ENCODE data around the gene PEX5L. TPM values are rescaled to one million over a fixed set of nuclear protein-coding genes. Genes with fewer than 3 reads are reported as not detected.

The PEX5L gene
- total RNA-seq, 4 donors from 2014 or later, result 1.2 TPM; not detected in 3

- in situ Hi-C loops (cut with MboI; ENCODE audit: low pct_ligation_motif_present in 1 of 4, low pct_unique_long_range_greater_than_20kb in 1 of 4, low sequenced_read_pairs in 3 of 4) (no loop called here), intact Hi-C loops (cut with DNase I; ENCODE audit: low total_unique reads) (loop anchor here (5.0 kb wide), 1 partner anchor 399 kb away; no protein-coding TSS in a partner anchor)
- no peak overlapping the region for H3K4me3 ChIP-seq
- DNase-seq, result no peak
- H3K27ac ChIP-seq, result no peak overlapping the region
- 64 to 85% methylated on average over 2 of the region's 2 CpGs for WGBS, 2 donors (ENCODE audit: low coverage in 1 of 2)
- no peaks in the 10 kb centered on the region for H3K4me1 ChIP-seq
- H3K27me3 ChIP-seq, result peaks cover 11% of the 10 kb centered on the region
- TF ChIP-seq POLR2A (IDR thresholded peaks at IDR 0.05) (no peak), CTCF (IDR thresholded peaks at IDR 0.05) (no peak), POLR2AphosphoS5 (IDR thresholded peaks at IDR 0.05) (no peak), EP300 (IDR thresholded peaks at IDR 0.05; ENCODE audit: low read depth) (no peak)
- no peaks in the 10 kb centered on the region for H3K36me3 ChIP-seq
- no peaks in the 10 kb centered on the region for H3K9me3 ChIP-seq
Measured at GRCh38 chr3:179896507-179896906, 140.2 kb downstream of the PEX5L start.

- Histone ChIP-seq H3K27ac (no peak overlapping the region), H3K27me3 (peaks cover 7% of the 10 kb centered on the region), H3K9me3 (no peaks in the 10 kb centered on the region), H3K4me3 (no peak overlapping the region), H3K4me1 (no peaks in the 10 kb centered on the region), H3K36me3 (no peaks in the 10 kb centered on the region)
- intact Hi-C loops (cut with DNase I; ENCODE audit: low total_unique reads), result loop anchor here (5.0 kb wide), 1 partner anchor 398 kb away; no protein-coding TSS in a partner anchor
- TF ChIP-seq POLR2AphosphoS5 (IDR thresholded peaks at IDR 0.05) (no peak), POLR2A (IDR thresholded peaks at IDR 0.05) (no peak), EP300 (IDR thresholded peaks at IDR 0.05; ENCODE audit: low read depth) (no peak), CTCF (IDR thresholded peaks at IDR 0.05) (no peak)
- DNase-seq, result no peak
- in situ Hi-C loops (cut with MboI; ENCODE audit: low pct_ligation_motif_present in 1 of 4, low pct_unique_long_range_greater_than_20kb in 1 of 4, low sequenced_read_pairs in 3 of 4), result no loop called here
Measured at GRCh38 chr3:179895330-179895729, 141.4 kb downstream of the PEX5L start.

- TF ChIP-seq POLR2AphosphoS5 (IDR thresholded peaks at IDR 0.05) (no peak), EP300 (IDR thresholded peaks at IDR 0.05; ENCODE audit: low read depth) (no peak), POLR2A (IDR thresholded peaks at IDR 0.05) (no peak), CTCF (IDR thresholded peaks at IDR 0.05) (no peak)
- 47 to 53% methylated on average over 4 of the region's 4 CpGs for WGBS, 2 donors (ENCODE audit: low coverage in 1 of 2)
- Histone ChIP-seq H3K4me3 (no peak overlapping the region), H3K27me3 (no peaks in the 10 kb centered on the region), H3K36me3 (no peaks in the 10 kb centered on the region), H3K27ac (no peak overlapping the region), H3K4me1 (no peaks in the 10 kb centered on the region), H3K9me3 (no peaks in the 10 kb centered on the region)
- in situ Hi-C loops (cut with MboI; ENCODE audit: low pct_ligation_motif_present in 1 of 4, low pct_unique_long_range_greater_than_20kb in 1 of 4, low sequenced_read_pairs in 3 of 4) (no loop called here), intact Hi-C loops (cut with DNase I; ENCODE audit: low total_unique reads) (no loop called here)
- DNase-seq, result no peak
Measured at GRCh38 chr3:179887295-179887943, 149.3 kb downstream of the PEX5L start.

- Histone ChIP-seq H3K9me3 (no peaks in the 10 kb centered on the region), H3K4me1 (no peaks in the 10 kb centered on the region), H3K27ac (no peak overlapping the region), H3K4me3 (no peak overlapping the region), H3K27me3 (no peaks in the 10 kb centered on the region), H3K36me3 (no peaks in the 10 kb centered on the region)
- 53 to 78% methylated on average over 2 of the region's 2 CpGs for WGBS, 2 donors (ENCODE audit: low coverage in 1 of 2)
- in situ Hi-C loops (cut with MboI; ENCODE audit: low pct_ligation_motif_present in 1 of 4, low pct_unique_long_range_greater_than_20kb in 1 of 4, low sequenced_read_pairs in 3 of 4), result no loop called here
- intact Hi-C loops (cut with DNase I; ENCODE audit: low total_unique reads), result no loop called here
- no peak for DNase-seq
- TF ChIP-seq EP300 (IDR thresholded peaks at IDR 0.05; ENCODE audit: low read depth) (no peak), CTCF (IDR thresholded peaks at IDR 0.05) (no peak), POLR2A (IDR thresholded peaks at IDR 0.05) (no peak), POLR2AphosphoS5 (IDR thresholded peaks at IDR 0.05) (no peak)
Measured at GRCh38 chr3:179885950-179886349, 150.8 kb downstream of the PEX5L start.
